Liver (tissue), 3 donors: ENCODE data around the gene ATG4B.

Experiments
- ATF3 ChIP-seq: IDR thresholded peaks from 2 replicates; pipeline ENCODE4 v1.6.1; 2016; ENCODE audit warnings: antibody characterized with exemption
- CTCF ChIP-seq: fragments of 150-350 bp; IDR thresholded peaks from 2 replicates; pipeline ENCODE4 v1.5.1; 2017; ENCODE audit warnings: improper control_type of control experiment, low read depth, low read length; ENCODE audit not compliant: missing input control
- EGR1 ChIP-seq, 2 donors: IDR thresholded peaks; 2 replicates each; pipeline ENCODE4 v1.6.1; 2016 to 2018; ENCODE audit warnings: antibody characterized with exemption in 2 of 2, low read depth in 2 of 2
- FOXA1 ChIP-seq: IDR thresholded peaks from 2 replicates; pipeline ENCODE4 v1.6.1; 2016; ENCODE audit warnings: antibody characterized with exemption
- GABPA ChIP-seq, 2 donors: IDR thresholded peaks in 1 of 2; conservative IDR thresholded peaks in 1 of 2; 2 replicates each; pipeline ENCODE4 v1.6.1; 2016; ENCODE audit warnings: antibody characterized with exemption in 2 of 2, mild to moderate bottlenecking in 1 of 2, moderate library complexity in 1 of 2
- HNF4G ChIP-seq: IDR thresholded peaks from 2 replicates; pipeline ENCODE4 v1.6.1; 2016; ENCODE audit warnings: antibody characterized with exemption
- MAX ChIP-seq: IDR thresholded peaks from 2 replicates; pipeline ENCODE4 v1.6.1; 2016; ENCODE audit warnings: antibody characterized with exemption
- RAD21 ChIP-seq, 2 donors: IDR thresholded peaks; 2 replicates each; pipeline ENCODE4 v1.6.1; 2016; ENCODE audit warnings: antibody characterized with exemption in 2 of 2, mild to moderate bottlenecking in 2 of 2
- REST ChIP-seq: IDR thresholded peaks from 2 replicates; pipeline ENCODE4 v1.6.1; 2016; ENCODE audit warnings: antibody characterized with exemption, mild to moderate bottlenecking
- RXRA ChIP-seq, 2 donors: IDR thresholded peaks; 2 replicates each; pipeline ENCODE4 v1.6.1; 2017 to 2018; ENCODE audit warnings: antibody characterized with exemption in 2 of 2, mild to moderate bottlenecking in 1 of 2
- SP1 ChIP-seq: IDR thresholded peaks from 2 replicates; pipeline ENCODE4 v1.6.1; 2018; ENCODE audit warnings: antibody characterized with exemption, mild to moderate bottlenecking
- TAF1 ChIP-seq: conservative IDR thresholded peaks from 2 replicates; pipeline ENCODE4 v1.6.1; 2016; ENCODE audit warnings: antibody characterized with exemption, mild to moderate bottlenecking
- YY1 ChIP-seq: IDR thresholded peaks from 2 replicates; pipeline ENCODE4 v1.6.1; 2016; ENCODE audit warnings: antibody characterized with exemption, mild to moderate bottlenecking
- ZBTB33 ChIP-seq: IDR thresholded peaks from 2 replicates; pipeline ENCODE4 v1.6.1; 2016; ENCODE audit warnings: antibody characterized with exemption
- donor health status: healthy.
- donor health status: healthy.

GRCh38 chr2:241668354-241668753 lies 30.9 kb downstream of the ATG4B start:
- TF ChIP-seq CTCF = no peak
- no peak for TF ChIP-seq YY1
- no peak for TF ChIP-seq FOXA1
- no peak for TF ChIP-seq MAX
- TF ChIP-seq TAF1 = no peak
- TF ChIP-seq SP1 = no peak
- no peak for TF ChIP-seq EGR1 (IDR thresholded peaks at IDR 0.05; ENCODE audit: low read depth in 2 of 2)
- TF ChIP-seq RXRA (IDR thresholded peaks at IDR 0.05) = no peak
- TF ChIP-seq GABPA (IDR thresholded peaks at IDR 0.05 in 1 of 2, conservative IDR thresholded peaks at IDR 0.05 in 1 of 2) = no peak
- TF ChIP-seq RAD21 (IDR thresholded peaks at IDR 0.05) = no peak
- no peak for TF ChIP-seq REST
- no peak for TF ChIP-seq ATF3
- TF ChIP-seq ZBTB33 = no peak
- TF ChIP-seq HNF4G = no peak
